GM21825 (cell line): Measurements from ENCODE around the gene RNF152.

ENCODE experiments used
- ATAC-seq: cut with Tn5 transposase; IDR thresholded peaks from one replicate; pipeline ENCODE4 v1.9.1; 2021; ENCODE audit warnings: mild to moderate bottlenecking, moderate library complexity; ENCODE audit not compliant: unreplicated experiment

The RNF152 gene

GRCh38 chr18:61894751-61895524, 2.1 kb upstream of the RNF152 start:
- ATAC-seq = no peak

- peak; percentile 77 for ATAC-seq
Observed at GRCh38 chr18:61893971-61894750, 1.4 kb upstream of the RNF152 start.

DNA sequence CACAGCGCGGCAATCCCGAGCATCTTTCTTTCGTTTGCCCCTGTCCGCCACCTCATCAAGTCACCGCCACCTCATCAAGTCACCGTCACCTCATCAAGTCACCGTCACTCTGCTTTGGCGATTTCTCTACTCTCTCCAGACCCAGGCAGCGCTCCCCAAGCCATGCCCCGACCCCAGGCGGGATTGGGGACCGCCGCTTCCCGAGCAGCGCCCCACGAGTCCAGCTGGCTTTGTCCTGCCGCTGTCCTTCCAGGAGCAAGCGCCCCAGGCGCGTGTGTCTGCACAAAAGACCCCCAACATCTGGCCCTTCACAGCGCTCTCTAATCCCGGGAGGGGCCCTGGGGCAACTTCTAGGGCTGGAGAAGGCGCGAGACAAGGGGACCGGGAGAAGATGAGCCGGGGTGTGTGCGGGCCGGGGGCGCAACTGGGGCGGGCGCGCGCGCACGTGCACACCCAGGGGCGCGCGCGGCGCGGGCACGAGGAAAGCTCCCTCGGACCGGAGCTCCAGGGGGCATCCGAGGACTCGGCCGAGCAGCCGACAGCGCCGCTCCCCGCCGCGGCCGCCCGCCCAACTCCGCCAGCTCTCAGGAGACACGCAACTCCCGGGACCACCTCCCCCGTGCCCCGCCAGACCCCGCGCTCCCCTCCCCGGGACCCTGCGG, 633 bp upstream of the RNF152 start:
- ATAC-seq = peak; percentile 15

- ATAC-seq = no peak
Observed at GRCh38 chr18:61891894-61892293, 913 bp downstream of the RNF152 start.

- no peak for ATAC-seq
Observed at GRCh38 chr18:61891271-61891670, 1.5 kb downstream of the RNF152 start.

DNA sequence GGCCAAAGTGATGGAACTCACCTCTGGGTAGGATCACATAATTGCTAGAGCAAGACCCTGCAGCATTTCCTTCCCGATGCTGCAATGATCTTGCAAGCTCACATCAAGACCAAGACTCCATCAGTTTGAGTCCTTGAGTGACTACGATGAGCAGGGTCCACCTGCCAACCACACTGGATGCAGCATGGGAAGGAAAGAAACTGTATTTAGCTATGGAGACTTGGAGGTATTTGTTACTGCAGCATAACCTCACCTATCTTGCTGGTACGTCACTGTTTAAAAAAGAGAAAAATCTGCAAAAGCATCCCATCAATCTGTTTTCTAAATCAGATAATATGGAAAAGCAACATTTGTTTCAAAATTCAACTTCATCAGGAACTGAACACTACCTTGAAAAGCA, 2.5 kb downstream of the RNF152 start:
- no peak for ATAC-seq

- no peak for ATAC-seq
Observed at GRCh38 chr18:61889541-61889940, 3.3 kb downstream of the RNF152 start.

- ATAC-seq = no peak
Observed at GRCh38 chr18:61888622-61889021, 4.2 kb downstream of the RNF152 start.

DNA sequence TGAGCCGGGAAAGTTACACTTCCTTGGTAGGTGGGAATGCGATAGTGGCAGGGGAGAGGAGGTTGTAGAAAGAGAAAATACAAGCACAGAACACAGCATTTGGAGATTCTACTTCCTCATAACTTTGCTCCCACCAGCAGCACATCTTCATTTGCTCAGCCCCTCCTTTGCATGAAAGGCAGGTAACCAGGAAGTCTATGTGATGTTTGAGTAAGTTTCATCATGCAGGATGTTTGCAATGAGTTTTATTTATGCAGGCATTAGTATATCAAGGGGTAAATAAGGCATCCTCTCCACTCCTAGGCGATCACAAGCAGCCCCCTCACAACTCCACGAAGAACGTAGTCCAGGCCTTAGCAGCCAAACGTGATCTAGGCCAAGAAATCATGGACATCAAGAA, 5.0 kb downstream of the RNF152 start:
- ATAC-seq = no peak

DNA sequence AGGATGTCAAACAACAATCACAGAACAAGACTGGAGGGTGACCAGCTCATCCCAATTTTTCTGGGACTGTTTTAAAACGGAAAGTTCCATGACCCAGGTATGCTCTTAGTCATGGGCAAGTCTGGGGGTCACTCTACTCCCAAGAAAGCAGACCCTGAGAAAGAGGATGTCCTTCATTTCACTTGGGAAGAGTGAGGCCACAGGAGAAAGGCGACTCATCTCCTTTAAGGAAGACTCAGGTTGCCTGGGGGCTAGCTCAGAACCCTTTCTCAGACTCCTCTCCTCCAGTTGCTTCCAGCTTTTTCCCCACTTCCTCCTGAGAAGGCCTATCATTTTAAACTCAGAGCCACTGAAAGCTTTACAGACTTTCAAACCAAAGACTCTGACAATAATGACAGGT, 9.3 kb downstream of the RNF152 start:
- no peak for ATAC-seq

GRCh38 chr18:61882296-61883004, 10.4 kb downstream of the RNF152 start:
- no peak for ATAC-seq

DNA sequence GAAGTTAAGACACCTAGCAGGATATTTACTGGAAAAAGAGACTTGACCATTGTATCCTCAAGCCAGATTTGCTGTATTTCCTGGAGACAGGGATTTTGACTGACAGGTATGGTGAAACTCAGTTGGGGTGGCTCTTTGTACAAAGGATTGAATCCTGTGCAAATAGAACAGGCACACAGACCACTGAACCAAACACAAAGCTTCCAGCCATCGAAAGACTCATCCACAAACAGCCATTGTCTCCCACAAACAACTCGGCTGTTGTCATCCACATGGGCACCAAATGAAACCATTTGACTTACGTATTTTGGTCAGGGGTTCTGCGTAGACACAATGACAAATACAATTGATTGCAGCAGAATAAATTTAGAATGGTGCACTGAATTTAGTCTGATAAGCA, 15.9 kb downstream of the RNF152 start:
- no peak for ATAC-seq

- no peak for ATAC-seq
Observed at GRCh38 chr18:61870151-61870550, 22.7 kb downstream of the RNF152 start.

- no peak for ATAC-seq
Observed at GRCh38 chr18:61869636-61870035, 23.2 kb downstream of the RNF152 start.

DNA sequence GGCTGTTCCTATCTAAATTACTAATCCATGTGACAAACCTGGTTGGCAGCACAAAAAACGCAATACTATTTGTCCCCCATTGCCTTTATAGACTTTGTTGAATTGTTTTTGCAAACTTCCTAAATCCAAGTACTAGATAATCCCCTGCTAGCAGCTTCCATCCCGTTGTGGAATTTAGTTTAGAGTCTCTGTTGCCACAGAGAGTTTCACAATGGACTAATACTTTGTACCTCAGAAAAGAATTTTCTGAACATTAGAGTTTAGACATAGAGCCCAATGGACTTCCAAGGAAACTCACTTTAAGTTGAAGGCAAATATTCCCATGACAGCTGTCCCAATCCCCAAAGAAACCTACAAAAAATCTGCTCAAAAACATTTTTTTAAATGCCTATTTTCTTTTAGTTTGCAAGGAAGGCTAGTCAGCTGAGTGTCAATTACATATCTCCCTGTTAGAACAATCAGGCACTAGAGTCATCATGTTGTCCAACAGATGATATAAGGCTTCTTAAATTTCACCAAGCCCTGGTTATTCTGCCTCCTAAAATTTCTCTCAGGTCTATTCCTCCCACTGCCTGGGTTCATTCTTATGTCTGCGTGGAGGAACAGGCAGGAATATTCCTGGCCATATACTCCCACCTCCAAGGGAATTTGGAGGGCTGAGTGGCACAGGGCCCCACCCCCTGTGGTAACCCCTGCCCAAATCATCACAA, 27.2 kb downstream of the RNF152 start:
- no peak for ATAC-seq

- no peak for ATAC-seq
Observed at GRCh38 chr18:61861372-61861771, 31.4 kb downstream of the RNF152 start.

- ATAC-seq = no peak
Observed at GRCh38 chr18:61860302-61860701, 32.5 kb downstream of the RNF152 start.

DNA sequence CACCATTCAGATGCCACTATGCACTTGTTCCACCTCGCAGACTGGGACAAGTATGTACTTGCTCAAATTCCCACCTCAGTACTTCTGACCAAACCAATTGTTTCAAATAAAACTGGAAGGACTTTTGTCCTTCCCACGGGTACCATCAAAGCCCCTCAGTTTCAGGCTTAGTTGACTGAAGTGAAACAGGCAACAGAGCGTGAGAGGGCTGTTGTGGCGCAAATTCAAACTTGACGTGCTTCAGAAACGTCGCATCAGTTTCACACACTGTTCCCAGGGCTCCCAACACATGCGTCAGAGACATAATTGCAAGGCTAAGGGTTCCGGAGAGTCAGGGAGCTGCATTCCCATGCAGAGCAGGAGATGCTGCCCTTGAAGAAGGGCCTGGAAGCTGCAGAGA, 33.7 kb downstream of the RNF152 start:
- no peak for ATAC-seq

- ATAC-seq = no peak
Observed at GRCh38 chr18:61856678-61857077, 36.1 kb downstream of the RNF152 start.
